Prostate gland (tissue), 2 donors: Measurements from ENCODE around the gene EIF4A2. TPM values are rescaled to one million over a fixed set of nuclear protein-coding genes. Genes with fewer than 3 reads are reported as not detected.

Experiments
- DNase-seq: peaks from one replicate; pipeline ENCODE4 v3.0.0-alpha.2; 2019; ENCODE audit warnings: low spot score
- H3K27ac ChIP-seq, 2 donors: fragments of 200-600 bp; sonication (generic); 2 replicates each; pipeline ENCODE4 v1.5.1; 2017 to 2019
- H3K27me3 ChIP-seq: fragments of 200-600 bp; sonication (generic); replicated peaks from 2 replicates; pipeline ENCODE4 v1.5.1; 2019; ENCODE audit not compliant: insufficient read depth
- H3K36me3 ChIP-seq, 2 donors: fragments of 200-600 bp; sonication (generic); 1 replicate in 1 of 2; 2 replicates in 1 of 2; pipeline versions ENCODE4 v1.5.1 to v1.8.1; 2017 to 2019
- H3K4me1 ChIP-seq: fragments of 200-600 bp; sonication (generic); replicated peaks from 2 replicates; pipeline ENCODE4 v1.5.1; 2019
- H3K4me3 ChIP-seq, 2 donors: fragments of 200-600 bp; sonication (generic); 2 replicates each; pipeline ENCODE4 v1.5.1; 2017 to 2019
- H3K9me3 ChIP-seq: fragments of 200-600 bp; sonication (generic); 2 replicates; pipeline ENCODE4 v1.5.1; 2017
- CTCF ChIP-seq, 4 experiments: fragments of 200-600 bp in 2 of 4; fragments of 450-650 bp in 2 of 4; sonication (generic) in 2 of 4; IDR thresholded peaks; 1 replicate in 3 of 4; 2 replicates in 1 of 4; pipeline ENCODE4 v1.5.1; 2016 to 2019; ENCODE audit warnings: antibody characterized with exemption in 4 of 4, mild to moderate bottlenecking in 2 of 4, moderate library complexity in 2 of 4
- POLR2A ChIP-seq: fragments of 450-650 bp; IDR thresholded peaks from one replicate; pipeline ENCODE4 v1.6.1; 2016; ENCODE audit warnings: antibody characterized with exemption, mild to moderate bottlenecking
- POLR2AphosphoS5 ChIP-seq: sonication (generic); formaldehyde crosslinking; IDR thresholded peaks from one replicate; pipeline ENCODE4 v1.6.1; 2017; ENCODE audit warnings: antibody characterized with exemption
- WGBS: methylation state at CpG from one replicate; pipeline ENCODE4 v1.1.5; 2018; 5-methylcytosine and 5-hydroxymethylcytosine counted together
- intact Hi-C: fragments of 100-400 bp; cut with DNase I; formaldehyde crosslinking; loops from one replicate; pipeline ENCODE4 v1.14.2; 2022
- total RNA-seq, 2 donors: library from RNA; depleted of rRNA; stranded (reverse); fragments of >200 nt; gene quantifications; one replicate each; pipeline ENCODE4 v1.1.0, GENCODE V29; 2016

EIF4A2 gene
- total RNA-seq, 2 donors from 2014 or later = 291 to 402 TPM

- DNase-seq = no peak
- intact Hi-C loops = no loop called here
- 18% methylated on average over 22 of the region's 23 CpGs for WGBS
- Histone ChIP-seq H3K9me3 (no peaks in the 10 kb centered on the region), H3K27me3 (no peaks in the 10 kb centered on the region), H3K27ac (no peak overlapping the region), H3K4me3 (no peak overlapping the region), H3K4me1 (no peaks in the 10 kb centered on the region), H3K36me3 (no peaks in the 10 kb centered on the region)
- TF ChIP-seq POLR2A (no peak), CTCF (IDR thresholded peaks at IDR 0.05) (no peak), POLR2AphosphoS5 (no peak)
These were observed 42.0 kb downstream of the EIF4A2 start for GRCh38 chr3:186825294-186825821.

- H3K4me1 ChIP-seq = no peaks in the 10 kb centered on the region
- TF ChIP-seq CTCF (IDR thresholded peaks at IDR 0.05) (no peak), POLR2A (no peak), POLR2AphosphoS5 (no peak)
- intact Hi-C loops = no loop called here
- no peaks in the 10 kb centered on the region for H3K27me3 ChIP-seq
- H3K27ac ChIP-seq = no peak overlapping the region
- no peak for DNase-seq
- no peaks in the 10 kb centered on the region for H3K9me3 ChIP-seq
- no peak overlapping the region for H3K4me3 ChIP-seq
- WGBS = 55% methylated on average over 11 of the region's 11 CpGs
- no peaks in the 10 kb centered on the region for H3K36me3 ChIP-seq
These were observed 42.6 kb downstream of the EIF4A2 start for GRCh38 chr3:186825872-186826409.

- WGBS = 25% methylated on average over 14 of the region's 14 CpGs
- no peak for DNase-seq
- intact Hi-C loops = no loop called here
- no peaks in the 10 kb centered on the region for H3K4me1 ChIP-seq
- no peaks in the 10 kb centered on the region for H3K36me3 ChIP-seq
- H3K4me3 ChIP-seq = peak overlapping the region; percentile 56 to 63
- H3K9me3 ChIP-seq = no peaks in the 10 kb centered on the region
- TF ChIP-seq CTCF (IDR thresholded peaks at IDR 0.05) (no peak), POLR2AphosphoS5 (no peak), POLR2A (no peak)
- H3K27me3 ChIP-seq = no peaks in the 10 kb centered on the region
- no peak overlapping the region for H3K27ac ChIP-seq
These were observed 43.1 kb downstream of the EIF4A2 start for GRCh38 chr3:186826410-186826975.

- intact Hi-C loops = no loop called here
- Histone ChIP-seq H3K27me3 (no peaks in the 10 kb centered on the region), H3K27ac (peak overlapping the region; percentile 49 to 66), H3K4me1 (no peaks in the 10 kb centered on the region), H3K36me3 (no peaks in the 10 kb centered on the region), H3K4me3 (peak overlapping the region; percentile 56 to 63), H3K9me3 (no peaks in the 10 kb centered on the region)
- peak in 1 of 4 experiments; percentile 28 for TF ChIP-seq CTCF (IDR thresholded peaks at IDR 0.05)
- TF ChIP-seq POLR2AphosphoS5 = peak; percentile 69
- TF ChIP-seq POLR2A = peak; percentile 61
- DNase-seq = peak; percentile 72
- WGBS = 2% methylated on average over 75 of the region's 80 CpGs
These were observed 43.8 kb downstream of the EIF4A2 start for GRCh38 chr3:186826976-186827857.
